CD4-positive, alpha-beta T cell treated with Interleukin-17A for 1 hour (primary cell): ENCODE data around the gene RILPL1.
"Not testable (repeated sequence)": the region's sequence is repeated elsewhere in the genome, so short reads cannot be mapped to it uniquely, and the experiment has no call there.

Experiments used
- DNase-seq: peaks from one replicate; pipeline ENCODE4 v3.0.0-alpha.2; 2020

RILPL1 gene

DNA sequence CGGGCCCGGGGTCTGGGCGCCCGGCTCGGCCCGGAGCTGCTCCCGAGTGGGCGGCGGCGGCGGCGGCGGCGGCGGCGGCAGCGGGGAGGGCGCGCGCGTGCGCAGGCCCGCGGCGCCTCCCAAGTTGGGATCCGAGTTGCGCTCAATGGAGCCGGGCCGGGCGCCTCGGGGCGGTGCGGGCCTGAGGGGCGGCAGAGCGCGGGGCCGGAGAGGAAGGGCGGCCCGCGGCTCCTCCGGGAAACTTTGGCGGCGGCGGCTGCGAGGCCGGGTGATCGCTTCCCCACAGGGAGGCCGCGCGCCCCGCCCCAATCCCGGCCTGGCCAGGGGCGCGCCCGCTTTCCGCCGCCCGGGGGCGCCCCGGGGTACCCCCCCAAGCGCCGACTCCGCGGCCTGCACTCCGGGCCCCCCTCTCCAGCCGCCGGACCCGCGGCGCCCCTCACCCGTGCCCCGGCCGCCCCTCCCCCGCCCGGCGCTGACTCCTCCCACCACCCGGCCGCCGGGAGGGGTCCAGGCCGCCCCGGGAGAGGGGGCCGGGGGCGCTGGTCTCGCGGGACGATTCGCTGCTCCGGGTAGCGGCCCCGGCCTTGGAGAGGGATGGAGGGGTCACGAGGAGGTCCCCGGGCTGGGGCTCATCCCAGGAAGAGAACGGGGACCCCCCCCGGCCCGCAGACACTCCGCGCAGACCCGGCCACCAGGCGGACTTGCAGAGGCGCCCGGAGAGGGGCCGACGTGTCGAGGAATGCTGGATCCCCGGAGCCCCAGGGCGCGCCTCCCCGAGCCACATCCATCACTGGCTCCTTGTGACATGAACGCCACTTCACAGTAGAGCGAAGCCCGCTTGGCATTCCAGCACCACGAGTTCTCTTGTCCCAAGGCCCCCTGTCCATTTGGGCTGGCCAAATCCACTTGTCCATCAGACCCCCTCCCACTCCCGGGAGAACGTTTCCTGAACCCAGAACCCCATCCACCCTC, at the start of gene RILPL1:
Gene RILPL1, minus strand, starts transcription at position 48 of the 972 bp plus-strand sequence. CDS start 237 bp downstream, outside the sequence.
- peak; percentile 45 for DNase-seq

GRCh38 chr12:123580772-123581171, 47.3 kb upstream of the RILPL1 start:
- no peak for DNase-seq

DNA sequence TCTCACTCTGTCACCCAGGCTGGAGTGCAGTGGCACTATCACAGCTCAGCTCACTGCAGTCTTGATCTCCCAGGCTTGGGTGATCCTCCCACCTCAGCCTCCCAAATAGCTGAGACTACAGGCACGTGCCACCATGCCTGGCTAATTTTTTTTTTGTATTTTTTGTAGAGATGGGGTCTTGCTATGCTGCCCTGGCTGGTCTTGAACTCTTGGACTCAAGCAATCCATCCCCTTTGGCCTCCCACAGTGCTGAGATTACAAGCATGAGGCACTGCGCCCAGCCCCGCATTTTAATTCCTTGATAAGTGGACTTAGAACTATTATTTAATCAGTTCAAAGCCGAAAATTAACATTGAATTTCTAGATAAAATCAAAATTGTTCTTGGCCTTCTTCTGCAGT, 45.3 kb upstream of the RILPL1 start:
- not testable (repeated sequence) for DNase-seq

DNA sequence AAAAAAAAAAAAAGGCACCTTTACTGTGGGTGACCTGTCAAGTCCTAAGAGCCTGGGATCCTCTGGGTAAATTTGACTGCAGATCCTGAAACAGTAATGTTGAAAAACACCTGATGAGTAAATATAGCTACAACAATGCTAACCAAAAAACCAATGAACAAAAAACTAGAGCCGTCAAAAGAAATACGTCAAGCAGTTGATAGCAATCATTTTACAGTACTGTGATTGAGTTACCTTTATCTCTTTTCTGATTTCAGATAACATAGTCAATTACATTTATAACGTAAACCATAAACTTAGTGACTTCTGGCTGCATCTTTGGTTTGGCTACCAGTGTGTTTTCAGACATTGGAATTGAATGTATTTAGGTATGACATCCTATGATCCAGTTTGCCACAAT, 44.7 kb upstream of the RILPL1 start:
- DNase-seq: no peak

DNA sequence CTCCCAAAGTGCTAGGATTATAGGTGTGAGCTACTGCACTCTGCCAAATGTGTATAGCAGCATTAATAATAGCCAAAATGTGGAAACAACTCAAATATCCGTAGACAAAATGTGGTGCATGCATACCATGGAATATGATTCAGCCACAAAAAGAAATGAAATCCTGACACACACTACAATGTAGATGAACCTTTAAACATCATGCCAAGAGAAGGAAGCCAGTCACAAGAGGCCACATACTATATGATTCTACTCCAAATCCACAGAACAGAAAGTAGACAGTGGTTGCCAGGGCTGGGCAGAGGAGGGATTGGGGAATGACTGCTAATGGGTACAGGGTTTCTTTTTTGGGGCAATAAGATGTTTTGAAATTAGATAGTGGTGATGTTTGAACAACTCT, 43.1 kb upstream of the RILPL1 start:
- DNase-seq: no peak

GRCh38 chr12:123573870-123574269, 40.4 kb upstream of the RILPL1 start:
- DNase-seq: no peak

- no peak for DNase-seq
Measured at GRCh38 chr12:123572391-123572790, 38.9 kb upstream of the RILPL1 start.

- DNase-seq: no peak
Measured at GRCh38 chr12:123571343-123571813, 37.9 kb upstream of the RILPL1 start.

- no peak for DNase-seq
Measured at GRCh38 chr12:123559468-123559867, 25.9 kb upstream of the RILPL1 start.

DNA sequence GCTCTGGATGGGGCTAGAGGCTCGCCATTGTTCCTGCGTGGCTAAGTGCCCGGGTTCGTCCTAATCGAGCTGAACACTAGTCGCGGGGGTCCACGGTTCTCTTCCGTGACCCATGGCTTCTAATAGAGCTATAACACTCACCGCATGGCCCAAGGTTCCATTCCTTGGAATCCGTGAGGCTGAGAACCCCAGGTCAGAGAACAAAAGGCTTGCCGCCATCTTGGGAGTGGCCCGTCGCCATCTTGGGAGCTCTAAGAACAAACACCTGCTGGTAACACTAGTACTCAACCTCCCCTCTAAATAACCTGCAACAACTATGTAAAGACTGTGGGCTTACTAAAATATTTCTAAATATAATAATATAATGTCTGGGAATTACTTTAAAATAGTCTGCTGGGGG, 25.0 kb upstream of the RILPL1 start:
- not testable (repeated sequence) for DNase-seq

DNA sequence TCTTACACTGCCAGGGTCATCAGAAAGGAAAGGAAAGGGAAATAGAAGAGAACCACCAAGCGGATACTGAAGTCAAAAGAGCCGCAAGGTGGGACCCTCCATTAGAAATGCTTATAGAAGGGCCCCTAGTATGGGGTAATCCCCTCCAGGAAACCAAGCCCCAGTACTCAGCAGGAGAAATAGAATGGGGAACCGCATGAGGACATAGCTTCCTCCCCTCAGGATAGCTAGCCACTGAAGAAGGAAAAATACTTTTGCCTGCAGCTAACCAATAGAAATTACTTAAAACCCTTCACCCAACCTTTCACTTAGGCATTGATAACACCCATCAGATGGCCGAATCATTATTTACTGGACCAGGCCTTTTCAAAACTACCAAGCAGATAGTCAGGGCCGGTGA, 21.3 kb upstream of the RILPL1 start:
- not testable (repeated sequence) for DNase-seq

DNA sequence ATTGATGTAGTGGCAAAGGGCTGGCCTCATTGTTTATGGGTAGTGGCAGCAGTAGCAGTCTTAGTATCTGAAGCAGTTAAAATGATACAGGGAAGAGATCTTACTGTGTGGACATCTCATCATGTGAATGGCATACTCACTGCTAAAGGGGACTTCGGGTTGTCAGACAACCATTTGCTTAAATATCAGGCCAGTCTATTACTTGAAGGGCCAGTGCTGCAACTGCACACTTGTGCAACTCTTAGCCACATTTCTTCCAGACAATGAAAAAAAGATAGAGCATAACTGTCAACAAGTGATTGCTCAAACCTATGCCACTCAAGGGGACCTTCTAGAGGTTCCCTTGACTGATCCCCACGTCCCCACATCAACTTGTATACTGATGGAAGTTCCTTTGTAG, 20.6 kb upstream of the RILPL1 start:
- DNase-seq: not testable (repeated sequence)

GRCh38 chr12:123550700-123551099, 17.2 kb upstream of the RILPL1 start:
- DNase-seq: no peak

DNA sequence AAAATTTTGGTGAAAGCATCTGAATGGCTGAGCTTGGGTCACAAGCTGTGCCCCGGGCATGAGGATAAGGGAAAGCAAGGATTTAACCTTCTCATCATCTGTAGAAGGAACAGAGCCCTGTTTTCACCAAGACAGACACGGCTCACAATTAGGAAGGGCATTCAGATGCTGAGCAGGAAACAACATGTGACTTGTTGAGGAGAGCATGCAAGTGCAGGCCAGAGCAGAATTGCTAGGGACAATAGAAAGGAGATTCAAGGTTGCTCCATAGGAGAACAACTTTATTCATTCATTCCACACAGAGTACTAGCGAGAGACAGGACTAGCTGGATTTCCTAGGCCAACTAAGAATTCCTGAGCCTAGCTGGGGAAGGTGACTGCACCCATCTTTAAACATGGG, 14.6 kb upstream of the RILPL1 start:
- DNase-seq: no peak

GRCh38 chr12:123546281-123546680, 12.8 kb upstream of the RILPL1 start:
- DNase-seq: no peak

DNA sequence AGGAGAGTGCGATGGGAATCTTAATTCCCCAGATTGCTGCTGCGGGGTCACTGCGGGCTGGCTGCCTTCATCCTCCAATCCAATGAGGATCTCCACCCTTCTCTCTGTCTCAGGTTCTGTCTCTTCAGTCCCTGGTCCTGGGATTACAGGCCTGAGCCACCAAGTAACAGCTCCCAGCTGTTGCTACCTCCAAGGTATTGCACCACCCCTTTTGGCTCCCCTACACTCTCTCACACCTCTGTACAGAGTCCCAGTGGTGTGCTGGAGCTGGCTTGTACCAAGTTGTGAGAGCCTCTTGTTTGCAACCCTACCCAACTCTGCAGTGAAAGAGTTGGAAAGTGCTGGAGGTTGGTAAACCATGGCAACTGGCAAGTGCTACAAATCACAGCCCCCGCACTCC, 10.0 kb upstream of the RILPL1 start:
- DNase-seq: no peak

DNA sequence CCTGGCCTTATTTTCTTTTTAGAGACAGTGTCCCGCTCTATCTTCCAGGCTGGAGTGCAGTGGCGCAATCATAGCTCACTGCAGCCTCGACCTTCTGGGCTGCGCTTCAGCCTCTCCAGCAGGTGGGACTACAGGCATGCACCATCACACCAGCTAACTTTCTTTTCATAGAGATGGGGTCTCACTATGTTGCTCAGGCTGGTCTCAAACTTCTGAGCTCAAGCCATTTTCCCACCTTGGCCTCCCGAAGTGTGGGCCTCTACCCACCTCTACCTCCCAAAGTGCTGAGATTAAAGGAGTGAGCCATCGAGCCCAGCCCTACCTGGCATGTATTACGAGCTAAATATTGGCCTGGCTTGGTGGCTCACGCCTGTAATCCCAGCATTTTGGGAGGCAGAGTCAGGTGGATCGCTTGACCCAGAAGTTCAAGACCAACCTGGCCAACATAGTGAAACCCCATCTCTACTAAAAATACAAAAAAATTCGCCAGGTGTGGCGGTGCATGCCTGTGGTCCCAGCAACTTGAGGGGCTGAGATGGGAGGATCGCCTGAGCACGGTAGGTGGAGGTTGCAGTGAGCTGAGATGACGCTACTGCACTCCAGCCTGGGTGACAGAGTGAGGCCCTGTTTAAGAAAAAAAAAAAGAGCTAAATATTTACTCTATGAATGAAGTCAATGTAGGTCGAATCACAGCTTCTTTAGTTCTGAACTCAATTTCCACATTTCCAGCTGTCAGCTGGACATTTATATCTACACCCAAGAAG, 7.6 kb upstream of the RILPL1 start:
- DNase-seq: no peak

DNA sequence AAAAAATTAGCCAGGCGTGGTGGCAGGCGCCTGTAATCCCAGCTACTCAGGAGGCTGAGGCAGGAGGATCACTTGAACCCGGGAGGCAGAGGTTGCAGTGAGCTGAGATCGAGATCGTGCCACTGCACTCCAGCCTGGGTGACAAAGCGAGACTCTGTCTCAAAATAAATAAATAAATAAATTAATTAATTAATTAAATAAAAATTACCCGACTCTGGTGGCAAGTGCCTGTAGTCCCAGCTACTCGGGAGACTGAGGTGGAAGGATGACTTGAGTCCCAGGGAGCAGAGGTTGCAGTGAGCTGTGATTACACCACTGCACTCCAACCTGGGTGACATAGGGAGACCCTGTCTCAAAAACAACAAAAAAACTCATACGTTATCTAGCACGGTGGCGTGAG, 2.4 kb upstream of the RILPL1 start:
- DNase-seq: not testable (repeated sequence)

DNA sequence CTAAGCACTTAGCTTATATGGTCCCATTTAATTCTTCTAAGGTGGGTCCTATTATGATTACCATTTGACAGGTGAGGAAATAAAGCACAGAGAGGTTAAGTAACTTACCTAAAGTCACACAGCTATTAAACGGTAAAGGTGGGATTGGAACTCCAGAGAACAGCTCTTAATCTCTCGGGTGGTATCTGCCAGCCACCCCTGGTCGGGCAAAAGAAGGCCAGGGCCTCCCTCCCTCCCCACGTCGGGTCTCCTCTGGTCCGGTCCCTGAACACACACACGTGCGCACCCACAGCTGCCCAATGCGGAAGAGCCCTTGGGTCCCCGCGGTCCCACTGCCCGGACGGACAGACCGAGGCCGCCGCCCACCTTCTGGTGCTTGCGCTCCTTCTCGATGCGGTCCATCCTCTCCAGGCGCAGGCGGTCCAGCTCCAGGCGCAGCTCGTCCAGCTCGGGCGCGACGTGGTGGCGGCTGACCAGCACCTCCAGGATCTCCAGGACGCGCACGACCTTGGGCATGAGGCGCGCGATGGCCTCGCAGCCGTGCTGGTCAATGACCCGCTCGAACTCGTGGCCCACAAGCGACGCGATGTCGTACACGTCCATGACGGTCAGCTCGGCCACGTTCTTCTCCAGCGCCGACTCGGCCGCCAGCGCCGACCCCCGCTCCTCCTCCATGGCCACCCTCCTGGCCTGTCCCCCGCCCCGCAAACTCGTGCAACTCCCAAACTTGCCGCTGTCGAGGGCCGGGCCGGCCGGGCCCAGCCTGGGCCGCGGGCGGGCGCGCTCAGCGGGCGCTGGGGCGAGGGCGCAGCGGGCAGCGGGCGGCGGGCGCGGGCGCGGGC, 490 bp downstream of the RILPL1 start:
- peak; percentile 12 for DNase-seq

- DNase-seq: peak; percentile 23
Measured at GRCh38 chr12:123532019-123532418, 1.5 kb downstream of the RILPL1 start.

DNA sequence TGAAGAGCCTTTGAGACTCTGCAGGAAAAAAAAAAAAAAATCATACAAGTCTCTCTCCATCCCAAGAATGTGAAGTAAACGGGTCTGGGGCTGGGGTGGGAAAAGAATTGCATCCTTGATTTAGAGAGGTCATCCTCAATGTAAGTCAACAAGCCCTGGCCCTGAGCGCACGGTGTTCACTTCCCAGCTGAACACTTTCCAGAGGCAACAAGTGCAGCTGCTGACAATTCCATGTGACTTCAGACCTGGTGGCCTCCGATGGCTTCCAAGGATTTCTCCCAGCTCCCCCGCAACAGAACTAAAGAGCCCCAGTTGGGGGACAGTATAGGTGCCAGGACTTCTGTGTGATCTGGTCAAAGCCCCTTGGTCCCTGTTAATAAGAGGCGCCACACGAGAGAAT, 2.4 kb downstream of the RILPL1 start:
- no peak for DNase-seq

- DNase-seq: no peak
Measured at GRCh38 chr12:123530668-123531067, 2.9 kb downstream of the RILPL1 start.

DNA sequence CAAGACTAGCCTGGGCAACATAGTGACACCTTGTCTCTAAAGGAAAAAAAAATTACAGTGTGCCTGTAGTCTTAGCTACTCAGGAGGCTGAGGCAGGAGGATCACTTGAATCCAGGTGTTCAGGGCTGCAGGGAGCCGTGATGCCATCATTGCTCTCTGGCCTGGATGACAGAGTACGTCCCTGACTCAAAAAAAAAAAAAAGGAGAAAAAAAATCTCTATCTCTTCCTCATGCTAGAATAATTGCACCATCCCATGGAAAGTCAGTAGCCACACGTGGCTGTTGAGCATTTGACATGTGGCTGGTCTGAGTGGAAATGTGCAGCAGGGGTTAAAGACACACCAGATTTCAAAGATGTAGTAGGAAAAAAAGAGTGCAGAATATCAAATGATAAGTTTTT, 3.8 kb downstream of the RILPL1 start:
- no peak for DNase-seq
